ENCODE measurements around the gene CEP164.

DNA sequence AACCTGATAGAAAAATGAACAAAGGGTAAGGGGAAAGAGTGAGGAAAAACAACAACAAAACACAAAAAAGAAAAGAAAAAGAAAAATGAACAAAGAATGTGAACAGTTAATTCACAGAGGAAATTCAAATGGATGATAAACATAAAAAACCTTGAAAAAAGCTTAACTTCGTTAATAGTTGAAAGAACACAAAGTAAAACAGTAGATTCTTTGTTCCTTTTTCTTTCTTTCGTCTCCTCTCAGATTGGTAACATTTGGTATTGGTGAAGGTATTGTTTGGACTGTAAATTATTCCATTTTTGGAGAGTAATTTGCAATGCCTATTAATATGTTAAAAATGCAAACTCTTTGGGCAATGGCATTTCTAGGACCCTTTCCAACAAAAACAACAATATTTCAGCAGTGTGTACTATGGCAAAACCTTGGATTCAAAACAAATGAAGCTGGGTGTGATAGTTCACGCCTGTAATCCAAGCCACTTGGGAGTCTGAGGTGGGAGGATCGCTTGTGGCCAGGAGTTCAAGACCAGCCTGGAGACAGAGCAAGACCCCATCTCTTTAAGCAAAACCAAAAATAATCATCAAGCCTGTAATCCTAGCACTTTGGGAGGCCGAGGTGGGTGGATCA lies 8.3 kb upstream of the CEP164 start:
- TF ChIP-seq ZNF384 (IDR thresholded peaks at IDR 0.05; ENCODE audit: borderline replicate concordance, low read depth, low read length) = no peak
- no peak for TF ChIP-seq ZNF274 (IDR thresholded peaks at IDR 0.05; ENCODE audit: insufficient read depth, insufficient read length)
- TF ChIP-seq, protein P1, sequence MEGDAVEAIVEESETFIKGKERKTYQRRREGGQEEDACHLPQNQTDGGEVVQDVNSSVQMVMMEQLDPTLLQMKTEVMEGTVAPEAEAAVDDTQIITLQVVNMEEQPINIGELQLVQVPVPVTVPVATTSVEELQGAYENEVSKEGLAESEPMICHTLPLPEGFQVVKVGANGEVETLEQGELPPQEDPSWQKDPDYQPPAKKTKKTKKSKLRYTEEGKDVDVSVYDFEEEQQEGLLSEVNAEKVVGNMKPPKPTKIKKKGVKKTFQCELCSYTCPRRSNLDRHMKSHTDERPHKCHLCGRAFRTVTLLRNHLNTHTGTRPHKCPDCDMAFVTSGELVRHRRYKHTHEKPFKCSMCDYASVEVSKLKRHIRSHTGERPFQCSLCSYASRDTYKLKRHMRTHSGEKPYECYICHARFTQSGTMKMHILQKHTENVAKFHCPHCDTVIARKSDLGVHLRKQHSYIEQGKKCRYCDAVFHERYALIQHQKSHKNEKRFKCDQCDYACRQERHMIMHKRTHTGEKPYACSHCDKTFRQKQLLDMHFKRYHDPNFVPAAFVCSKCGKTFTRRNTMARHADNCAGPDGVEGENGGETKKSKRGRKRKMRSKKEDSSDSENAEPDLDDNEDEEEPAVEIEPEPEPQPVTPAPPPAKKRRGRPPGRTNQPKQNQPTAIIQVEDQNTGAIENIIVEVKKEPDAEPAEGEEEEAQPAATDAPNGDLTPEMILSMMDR (IDR thresholded peaks at IDR 0.05 in 2 of 3, conservative IDR thresholded peaks at IDR 0.05 in 1 of 3; ENCODE audit: control insufficient read depth in 2 of 3, extremely low read depth in 1 of 3, insufficient read depth in 1 of 3, low read depth in 3 of 3, low read length in 3 of 3) = no peak
- TF ChIP-seq FOXM1 (IDR thresholded peaks at IDR 0.05; ENCODE audit: low read depth, low read length) = no peak
- TF ChIP-seq RFX5 (IDR thresholded peaks at IDR 0.05; ENCODE audit: low read depth, low read length) = no peak
- TF ChIP-seq EP300 (IDR thresholded peaks at IDR 0.05; ENCODE audit: borderline replicate concordance in 1 of 2, control insufficient read depth in 1 of 2, low read depth in 2 of 2, low read length in 2 of 2) = no peak
- TF ChIP-seq EGR1 (IDR thresholded peaks at IDR 0.05; ENCODE audit: borderline replicate concordance in 1 of 2, low read depth in 2 of 2, low read length in 2 of 2) = no peak
- TF ChIP-seq, protein P2, sequence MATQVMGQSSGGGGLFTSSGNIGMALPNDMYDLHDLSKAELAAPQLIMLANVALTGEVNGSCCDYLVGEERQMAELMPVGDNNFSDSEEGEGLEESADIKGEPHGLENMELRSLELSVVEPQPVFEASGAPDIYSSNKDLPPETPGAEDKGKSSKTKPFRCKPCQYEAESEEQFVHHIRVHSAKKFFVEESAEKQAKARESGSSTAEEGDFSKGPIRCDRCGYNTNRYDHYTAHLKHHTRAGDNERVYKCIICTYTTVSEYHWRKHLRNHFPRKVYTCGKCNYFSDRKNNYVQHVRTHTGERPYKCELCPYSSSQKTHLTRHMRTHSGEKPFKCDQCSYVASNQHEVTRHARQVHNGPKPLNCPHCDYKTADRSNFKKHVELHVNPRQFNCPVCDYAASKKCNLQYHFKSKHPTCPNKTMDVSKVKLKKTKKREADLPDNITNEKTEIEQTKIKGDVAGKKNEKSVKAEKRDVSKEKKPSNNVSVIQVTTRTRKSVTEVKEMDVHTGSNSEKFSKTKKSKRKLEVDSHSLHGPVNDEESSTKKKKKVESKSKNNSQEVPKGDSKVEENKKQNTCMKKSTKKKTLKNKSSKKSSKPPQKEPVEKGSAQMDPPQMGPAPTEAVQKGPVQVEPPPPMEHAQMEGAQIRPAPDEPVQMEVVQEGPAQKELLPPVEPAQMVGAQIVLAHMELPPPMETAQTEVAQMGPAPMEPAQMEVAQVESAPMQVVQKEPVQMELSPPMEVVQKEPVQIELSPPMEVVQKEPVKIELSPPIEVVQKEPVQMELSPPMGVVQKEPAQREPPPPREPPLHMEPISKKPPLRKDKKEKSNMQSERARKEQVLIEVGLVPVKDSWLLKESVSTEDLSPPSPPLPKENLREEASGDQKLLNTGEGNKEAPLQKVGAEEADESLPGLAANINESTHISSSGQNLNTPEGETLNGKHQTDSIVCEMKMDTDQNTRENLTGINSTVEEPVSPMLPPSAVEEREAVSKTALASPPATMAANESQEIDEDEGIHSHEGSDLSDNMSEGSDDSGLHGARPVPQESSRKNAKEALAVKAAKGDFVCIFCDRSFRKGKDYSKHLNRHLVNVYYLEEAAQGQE (IDR thresholded peaks at IDR 0.05; ENCODE audit: low read depth, low read length) = no peak
- no peak for TF ChIP-seq STAT3 (IDR thresholded peaks at IDR 0.05; ENCODE audit: low read depth, low read length)
- TF ChIP-seq BRCA1 (IDR thresholded peaks at IDR 0.05; ENCODE audit: low read depth, low read length) = no peak
- TF ChIP-seq NR2F1 (conservative IDR thresholded peaks at IDR 0.05) = no peak

Measured in GM12878 (cell line).